ENCODE measurements around the gene DGLUCY. TPM values are rescaled to one million over a fixed set of nuclear protein-coding genes. Genes with fewer than 3 reads are reported as not detected.
"Not testable (repeated sequence)": the region's sequence is repeated elsewhere in the genome, so short reads cannot be mapped to it uniquely, and the experiment has no call there.

DGLUCY gene
- total RNA-seq, 1 experiment from 2014 or later = 26.7 TPM

GRCh38 chr14:91153360-91153759 lies 39.5 kb downstream of the DGLUCY start:
- POLR2A ChIA-PET (ENCODE audit: low non-redundant PET) = no interaction called here

GRCh38 chr14:91154851-91155625 lies 41.2 kb downstream of the DGLUCY start:
- BruUV-seq (replicated peaks) = no TSS peak
- Histone ChIP-seq H3K27me3 (replicated peaks; ENCODE audit: insufficient read depth, low read depth, low read length, poor library complexity) (no peaks in the 10 kb centered on the region), H3K27ac (ENCODE audit: low read depth, low read length, poor library complexity, severe bottlenecking) (peak overlapping the region; percentile 1), H3K4me1 (ENCODE audit: insufficient read depth, low read length, poor library complexity, severe bottlenecking) (peaks cover 26% of the 10 kb centered on the region), H3K9me3 (ENCODE audit: low read depth, low read length, poor library complexity, severe bottlenecking) (no peaks in the 10 kb centered on the region), H3K36me3 (ENCODE audit: insufficient read depth, low read length, poor library complexity, severe bottlenecking) (peaks cover 6% of the 10 kb centered on the region), H3K4me3 (ENCODE audit: low read depth, low read length, poor library complexity, severe bottlenecking) (no peak overlapping the region)
- intact Hi-C loops (cut with micrococcal nuclease; ENCODE audit: unreplicated experiment) = no loop called here
- TF ChIP-seq EZH2 (IDR thresholded peaks at IDR 0.05; ENCODE audit: borderline replicate concordance, low read depth, low read length, poor library complexity, severe bottlenecking) (no peak), CTCF (conservative IDR thresholded peaks at IDR 0.05; ENCODE audit: low read depth, low read length) (no peak)
- DNase-seq (ENCODE audit: low spot score) = peak; percentile 97
- CTCF ChIA-PET = interaction anchor here (0.7 kb wide), 1 partner anchor 16 kb away, joined by 3 read pairs; no protein-coding TSS in a partner anchor
- POLR2A ChIA-PET (ENCODE audit: low non-redundant PET) = no interaction called here

More at GRCh38 chr14:91153360-91153759, 39.5 kb downstream of the DGLUCY start:
- TF ChIP-seq EZH2 (IDR thresholded peaks at IDR 0.05; ENCODE audit: borderline replicate concordance, low read depth, low read length, poor library complexity, severe bottlenecking) (no peak), CTCF (conservative IDR thresholded peaks at IDR 0.05; ENCODE audit: low read depth, low read length) (no peak)
- Histone ChIP-seq H3K4me3 (ENCODE audit: low read depth, low read length, poor library complexity, severe bottlenecking) (no peak overlapping the region), H3K4me1 (ENCODE audit: insufficient read depth, low read length, poor library complexity, severe bottlenecking) (peaks cover 38% of the 10 kb centered on the region), H3K9me3 (ENCODE audit: low read depth, low read length, poor library complexity, severe bottlenecking) (no peaks in the 10 kb centered on the region), H3K27me3 (replicated peaks; ENCODE audit: insufficient read depth, low read depth, low read length, poor library complexity) (no peaks in the 10 kb centered on the region), H3K27ac (ENCODE audit: low read depth, low read length, poor library complexity, severe bottlenecking) (no peak overlapping the region), H3K36me3 (ENCODE audit: insufficient read depth, low read length, poor library complexity, severe bottlenecking) (no peaks in the 10 kb centered on the region)
- CTCF ChIA-PET = no interaction called here
- intact Hi-C loops (cut with micrococcal nuclease; ENCODE audit: unreplicated experiment) = no loop called here
- DNase-seq (ENCODE audit: low spot score) = no peak
- BruUV-seq (replicated peaks) = no TSS peak

- TF ChIP-seq CTCF (conservative IDR thresholded peaks at IDR 0.05; ENCODE audit: low read depth, low read length) (peak; percentile 42), EZH2 (IDR thresholded peaks at IDR 0.05; ENCODE audit: borderline replicate concordance, low read depth, low read length, poor library complexity, severe bottlenecking) (no peak)
- peaks cover 24% of the 10 kb centered on the region for H3K4me1 ChIP-seq (ENCODE audit: insufficient read depth, low read length, poor library complexity, severe bottlenecking)
- no TSS peak for BruUV-seq (replicated peaks)
- no peak for DNase-seq (ENCODE audit: low spot score)
- POLR2A ChIA-PET (ENCODE audit: low non-redundant PET) = no interaction called here
- peaks cover 11% of the 10 kb centered on the region for H3K36me3 ChIP-seq (ENCODE audit: insufficient read depth, low read length, poor library complexity, severe bottlenecking)
- CTCF ChIA-PET = interaction anchor here (1.1 kb wide), 1 partner anchor 18 kb away, joined by 7 read pairs; no protein-coding TSS in a partner anchor
- no peak overlapping the region for H3K27ac ChIP-seq (ENCODE audit: low read depth, low read length, poor library complexity, severe bottlenecking)
- H3K9me3 ChIP-seq (ENCODE audit: low read depth, low read length, poor library complexity, severe bottlenecking) = no peaks in the 10 kb centered on the region
- H3K4me3 ChIP-seq (ENCODE audit: low read depth, low read length, poor library complexity, severe bottlenecking) = no peak overlapping the region
- no peaks in the 10 kb centered on the region for H3K27me3 ChIP-seq (replicated peaks; ENCODE audit: insufficient read depth, low read depth, low read length, poor library complexity)
- intact Hi-C loops (cut with micrococcal nuclease; ENCODE audit: unreplicated experiment) = no loop called here
Measured at GRCh38 chr14:91155626-91156089, 41.8 kb downstream of the DGLUCY start.

GRCh38 chr14:91156142-91156666 lies 42.3 kb downstream of the DGLUCY start:
- H3K27ac ChIP-seq (ENCODE audit: low read depth, low read length, poor library complexity, severe bottlenecking); H3K9me3 ChIP-seq (ENCODE audit: low read depth, low read length, poor library complexity, severe bottlenecking); intact Hi-C loops (cut with micrococcal nuclease; ENCODE audit: unreplicated experiment); H3K27me3 ChIP-seq (replicated peaks; ENCODE audit: insufficient read depth, low read depth, low read length, poor library complexity); H3K4me3 ChIP-seq (ENCODE audit: low read depth, low read length, poor library complexity, severe bottlenecking); BruUV-seq (replicated peaks); DNase-seq (ENCODE audit: low spot score): not testable (repeated sequence)
- POLR2A ChIA-PET (ENCODE audit: low non-redundant PET) = interaction anchor here (0.6 kb wide), 1 partner anchor 303 kb away, joined by 5 read pairs; no protein-coding TSS in a partner anchor
- CTCF ChIA-PET = interaction anchor here (0.7 to 1.1 kb wide), 2 partner anchors 12 to 17 kb away, joined by 7 read pairs; no protein-coding TSS in a partner anchor
- peaks cover 24% of the 10 kb centered on the region for H3K4me1 ChIP-seq (ENCODE audit: insufficient read depth, low read length, poor library complexity, severe bottlenecking)
- peaks cover 12% of the 10 kb centered on the region for H3K36me3 ChIP-seq (ENCODE audit: insufficient read depth, low read length, poor library complexity, severe bottlenecking)

GRCh38 chr14:91156877-91157276 lies 43.0 kb downstream of the DGLUCY start:
- H3K27me3 ChIP-seq (replicated peaks; ENCODE audit: insufficient read depth, low read depth, low read length, poor library complexity); H3K4me3 ChIP-seq (ENCODE audit: low read depth, low read length, poor library complexity, severe bottlenecking); intact Hi-C loops (cut with micrococcal nuclease; ENCODE audit: unreplicated experiment); H3K9me3 ChIP-seq (ENCODE audit: low read depth, low read length, poor library complexity, severe bottlenecking); DNase-seq (ENCODE audit: low spot score); BruUV-seq (replicated peaks); H3K27ac ChIP-seq (ENCODE audit: low read depth, low read length, poor library complexity, severe bottlenecking); CTCF ChIA-PET: not testable (repeated sequence)
- Histone ChIP-seq H3K36me3 (ENCODE audit: insufficient read depth, low read length, poor library complexity, severe bottlenecking) (peaks cover 12% of the 10 kb centered on the region), H3K4me1 (ENCODE audit: insufficient read depth, low read length, poor library complexity, severe bottlenecking) (peaks cover 24% of the 10 kb centered on the region)
- POLR2A ChIA-PET (ENCODE audit: low non-redundant PET) = interaction anchor here (0.6 kb wide), 1 partner anchor 303 kb away, joined by 5 read pairs; no protein-coding TSS in a partner anchor
